Lower lobe of right lung (tissue), 2 donors: ENCODE results near the gene SERINC3. TPM values are rescaled to one million over a fixed set of nuclear protein-coding genes. Genes with fewer than 3 reads are reported as not detected.
A peak's percentile ranks its signal among the peaks of the same experiment; 100 is the strongest.

Source experiments
- ATAC-seq, 2 donors: fragments of 200-7000 bp; cut with Tn5 transposase; one replicate each; pipeline ENCODE4 v1.9.1; 2020 to 2022; ENCODE audit warnings: mild to moderate bottlenecking in 2 of 2, moderate library complexity in 2 of 2
- DNase-seq: peaks from one replicate; pipeline ENCODE4 v3.0.0-alpha.2; 2020
- H3K27ac ChIP-seq: fragments of 200-600 bp; one replicate; pipeline ENCODE4 v1.8.0; 2022
- H3K27me3 ChIP-seq: fragments of 200-600 bp; one replicate; pipeline ENCODE4 v1.8.0; 2022; ENCODE audit warnings: low read depth
- H3K36me3 ChIP-seq: fragments of 200-600 bp; one replicate; pipeline ENCODE4 v1.8.0; 2022; ENCODE audit warnings: mild to moderate bottlenecking
- H3K4me1 ChIP-seq: fragments of 200-600 bp; one replicate; pipeline ENCODE4 v1.8.0; 2022
- H3K4me3 ChIP-seq: fragments of 200-600 bp; one replicate; pipeline ENCODE4 v1.8.0; 2022; ENCODE audit warnings: mild to moderate bottlenecking
- H3K9me3 ChIP-seq: fragments of 200-600 bp; one replicate; pipeline ENCODE4 v1.8.0; 2022
- intact Hi-C: fragments of 100-400 bp; cut with DNase I; formaldehyde crosslinking; loops from one replicate; pipeline ENCODE4 v1.11.0; 2022
- total RNA-seq: library from RNA; stranded (reverse); fragmentation: NEBNext Ultra II Directional; extraction: Animal tissue kit (Norgen Biotek cat#: 25700); gene quantifications from one replicate; pipeline ENCODE4 v1.2.1, GENCODE V29; 2021
- TF ChIP-seq, protein P1 (sequence below): fragments of 200-600 bp; IDR thresholded peaks from one replicate; pipeline ENCODE4 v1.8.0; 2022; ENCODE audit warnings: antibody characterized with exemption, mild to moderate bottlenecking
- donor health status: DM: no; HTN: yes; CAD: no; lungs with severe emphysema.

Gene SERINC3
- total RNA-seq, 1 donor from 2014 or later: 133 TPM

DNA sequence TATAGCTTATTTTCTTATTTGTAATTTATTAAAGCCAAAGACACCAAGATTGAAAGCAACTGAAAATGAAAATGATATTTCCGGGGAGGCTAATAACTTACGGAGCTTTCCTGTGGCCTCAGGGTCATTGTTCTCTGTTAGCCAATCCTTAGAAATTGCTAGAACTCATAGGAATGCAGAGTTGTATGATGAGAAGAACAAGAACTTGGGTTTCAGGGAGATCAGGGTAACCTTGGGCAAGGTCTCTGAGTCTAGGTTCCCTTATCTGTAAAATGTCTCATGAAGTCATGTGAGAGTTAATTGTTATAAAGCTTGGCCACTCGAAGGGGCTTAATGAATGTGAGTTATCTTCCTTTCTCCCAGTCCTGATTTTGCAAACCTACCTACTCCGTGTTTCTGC lies 20.1 kb upstream of the SERINC3 start:
- Histone ChIP-seq H3K4me1 (peaks cover 34% of the 10 kb centered on the region), H3K36me3 (no peaks in the 10 kb centered on the region), H3K27ac (no peak overlapping the region), H3K4me3 (peak overlapping the region; percentile 7), H3K27me3 (no peaks in the 10 kb centered on the region), H3K9me3 (no peaks in the 10 kb centered on the region)
- DNase-seq: no peak
- intact Hi-C loops: no loop called here
- TF ChIP-seq, protein P1, sequence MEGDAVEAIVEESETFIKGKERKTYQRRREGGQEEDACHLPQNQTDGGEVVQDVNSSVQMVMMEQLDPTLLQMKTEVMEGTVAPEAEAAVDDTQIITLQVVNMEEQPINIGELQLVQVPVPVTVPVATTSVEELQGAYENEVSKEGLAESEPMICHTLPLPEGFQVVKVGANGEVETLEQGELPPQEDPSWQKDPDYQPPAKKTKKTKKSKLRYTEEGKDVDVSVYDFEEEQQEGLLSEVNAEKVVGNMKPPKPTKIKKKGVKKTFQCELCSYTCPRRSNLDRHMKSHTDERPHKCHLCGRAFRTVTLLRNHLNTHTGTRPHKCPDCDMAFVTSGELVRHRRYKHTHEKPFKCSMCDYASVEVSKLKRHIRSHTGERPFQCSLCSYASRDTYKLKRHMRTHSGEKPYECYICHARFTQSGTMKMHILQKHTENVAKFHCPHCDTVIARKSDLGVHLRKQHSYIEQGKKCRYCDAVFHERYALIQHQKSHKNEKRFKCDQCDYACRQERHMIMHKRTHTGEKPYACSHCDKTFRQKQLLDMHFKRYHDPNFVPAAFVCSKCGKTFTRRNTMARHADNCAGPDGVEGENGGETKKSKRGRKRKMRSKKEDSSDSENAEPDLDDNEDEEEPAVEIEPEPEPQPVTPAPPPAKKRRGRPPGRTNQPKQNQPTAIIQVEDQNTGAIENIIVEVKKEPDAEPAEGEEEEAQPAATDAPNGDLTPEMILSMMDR: no peak
- no peak for ATAC-seq

DNA sequence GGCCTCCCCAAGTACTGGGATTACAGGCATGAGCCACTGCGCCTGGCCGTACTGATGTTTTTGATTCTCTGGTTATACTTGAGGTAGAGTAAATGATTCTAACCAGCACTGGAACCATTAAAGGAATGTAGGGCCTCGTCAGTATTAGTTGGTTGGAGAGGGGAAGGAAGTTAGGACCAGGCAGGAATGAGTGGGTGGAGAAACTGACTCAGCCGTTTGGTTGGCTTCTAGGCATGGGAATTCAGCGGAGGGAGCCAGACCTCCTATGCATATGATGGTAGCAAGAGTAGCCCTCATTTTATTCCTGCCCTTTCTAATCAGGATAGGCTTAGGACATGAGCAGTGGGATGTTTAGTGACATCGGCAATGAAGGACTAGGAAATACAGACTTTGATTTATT lies 19.0 kb upstream of the SERINC3 start:
- H3K9me3 ChIP-seq: no peaks in the 10 kb centered on the region
- ATAC-seq (no peak), DNase-seq (no peak)
- no peak overlapping the region for H3K4me3 ChIP-seq
- H3K36me3 ChIP-seq: no peaks in the 10 kb centered on the region
- no peaks in the 10 kb centered on the region for H3K27me3 ChIP-seq
- H3K4me1 ChIP-seq: peaks cover 34% of the 10 kb centered on the region
- no peak overlapping the region for H3K27ac ChIP-seq
- intact Hi-C loops: no loop called here
- TF ChIP-seq, protein P1: no peak

DNA sequence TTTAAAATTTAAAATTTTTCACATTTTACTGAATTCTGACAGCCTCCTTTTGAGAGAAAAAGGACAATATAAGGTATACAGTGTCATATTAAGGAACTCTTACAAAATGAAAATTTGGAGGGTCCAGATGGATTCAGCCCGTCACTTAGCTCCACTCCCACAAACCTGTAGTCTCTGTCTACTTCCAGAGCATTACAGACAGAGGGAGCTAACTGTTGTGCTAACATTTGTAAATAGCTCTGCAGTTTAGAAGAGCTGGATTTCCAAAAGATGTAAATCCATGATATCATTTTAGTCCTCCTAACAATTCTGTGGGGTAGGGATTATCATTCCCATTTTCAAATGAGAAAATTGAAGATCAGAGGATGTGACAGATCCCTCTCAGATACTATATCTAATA lies 16.1 kb upstream of the SERINC3 start:
- TF ChIP-seq, protein P1: no peak
- H3K9me3 ChIP-seq: no peaks in the 10 kb centered on the region
- H3K36me3 ChIP-seq: no peaks in the 10 kb centered on the region
- H3K4me3 ChIP-seq: no peak overlapping the region
- intact Hi-C loops: no loop called here
- ATAC-seq (no peak), DNase-seq (no peak)
- no peaks in the 10 kb centered on the region for H3K27me3 ChIP-seq
- no peak overlapping the region for H3K27ac ChIP-seq
- peaks cover 29% of the 10 kb centered on the region for H3K4me1 ChIP-seq

DNA sequence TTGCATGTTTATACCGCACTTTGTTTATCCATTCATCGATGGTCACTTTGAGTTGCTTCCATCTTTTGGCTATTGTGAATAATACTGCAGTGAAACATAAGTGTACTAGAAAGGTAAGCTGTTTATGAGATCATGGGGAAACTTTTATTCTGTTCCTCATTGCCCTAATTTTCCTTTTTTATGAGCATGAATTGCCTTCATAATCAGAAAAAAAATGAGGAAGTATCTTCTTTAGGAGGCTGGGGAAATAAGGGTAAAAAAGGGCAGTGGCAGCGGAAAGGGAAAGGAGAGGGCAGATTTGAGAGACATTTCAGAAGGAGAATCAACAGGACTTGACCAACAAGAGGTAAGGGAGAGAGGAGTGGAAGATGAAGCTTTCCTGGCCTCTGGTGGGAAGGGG lies 14.3 kb upstream of the SERINC3 start:
- Histone ChIP-seq H3K9me3 (no peaks in the 10 kb centered on the region), H3K36me3 (no peaks in the 10 kb centered on the region), H3K27ac (no peak overlapping the region), H3K4me1 (peaks cover 22% of the 10 kb centered on the region), H3K4me3 (no peak overlapping the region), H3K27me3 (no peaks in the 10 kb centered on the region)
- intact Hi-C loops: no loop called here
- TF ChIP-seq, protein P1: no peak
- ATAC-seq: no peak
- no peak for DNase-seq

DNA sequence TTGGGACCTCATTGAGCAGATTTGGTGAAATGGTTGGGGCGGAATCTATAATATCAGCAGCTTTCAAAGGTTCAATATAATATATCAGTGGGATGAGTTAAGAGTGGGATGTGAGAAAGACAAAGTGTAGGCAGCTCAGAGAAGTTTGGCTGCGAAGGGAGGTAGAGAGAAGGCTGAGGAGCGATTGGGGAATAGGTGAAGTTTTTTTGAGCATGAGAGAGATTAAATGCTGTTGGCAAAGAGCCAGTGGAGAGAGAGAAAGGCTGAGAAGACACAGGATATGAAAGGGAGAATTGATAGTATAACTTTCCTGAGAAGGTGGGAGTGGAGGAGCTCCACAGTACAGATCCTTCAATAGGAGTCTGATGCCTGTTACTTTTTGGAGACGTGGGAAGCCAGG lies 12.1 kb upstream of the SERINC3 start:
- no peaks in the 10 kb centered on the region for H3K36me3 ChIP-seq
- no peaks in the 10 kb centered on the region for H3K9me3 ChIP-seq
- DNase-seq (no peak), ATAC-seq (no peak)
- TF ChIP-seq, protein P1: no peak
- intact Hi-C loops: no loop called here
- H3K4me3 ChIP-seq: no peak overlapping the region
- peaks cover 16% of the 10 kb centered on the region for H3K4me1 ChIP-seq
- no peak overlapping the region for H3K27ac ChIP-seq
- no peaks in the 10 kb centered on the region for H3K27me3 ChIP-seq

DNA sequence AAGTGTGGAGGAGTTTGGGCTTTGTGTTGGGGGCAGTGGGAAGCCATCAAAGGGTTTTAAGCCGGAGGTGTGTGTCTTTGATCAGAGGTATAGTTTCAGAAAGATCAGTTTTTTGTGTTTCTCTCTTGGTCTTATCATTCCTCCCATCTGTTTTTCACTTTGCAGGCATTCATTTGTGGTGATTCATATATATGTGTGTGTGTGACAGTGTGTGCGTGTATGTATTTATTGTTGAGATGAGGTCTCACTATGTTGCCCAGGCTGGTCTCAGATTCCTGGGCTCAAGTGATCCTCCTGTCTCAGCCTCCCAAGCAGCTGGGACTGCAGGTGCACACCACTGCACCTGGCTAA lies 11.1 kb upstream of the SERINC3 start:
- H3K4me3 ChIP-seq: peak overlapping the region; percentile 89
- H3K27ac ChIP-seq: peak overlapping the region; percentile 82
- ATAC-seq (no peak), DNase-seq (no peak)
- no peaks in the 10 kb centered on the region for H3K27me3 ChIP-seq
- no peaks in the 10 kb centered on the region for H3K9me3 ChIP-seq
- no peaks in the 10 kb centered on the region for H3K36me3 ChIP-seq
- intact Hi-C loops: no loop called here
- peaks cover 16% of the 10 kb centered on the region for H3K4me1 ChIP-seq
- TF ChIP-seq, protein P1: no peak
